Kasumi-1 (cell line): ENCODE results near the gene CATSPERE.
A peak's percentile ranks its signal among the peaks of the same experiment; 100 is the strongest.
"Not testable (repeated sequence)": the region's sequence is repeated elsewhere in the genome, so short reads cannot be mapped to it uniquely, and the experiment has no call there.

Experiments used
- DNase-seq, 2 experiments: peaks; one replicate each; lab custom pipeline; 2025; lab: John Stamatoyannopoulos, UW

Gene CATSPERE

GRCh38 chr1:244633140-244633539 is 172.1 kb downstream of the CATSPERE start:
- DNase-seq = no peak

- DNase-seq = peak in 1 of 2 experiments; percentile 15
These were observed 173.5 kb downstream of the CATSPERE start for GRCh38 chr1:244634546-244634945.

- no peak for DNase-seq
These were observed 175.6 kb downstream of the CATSPERE start for GRCh38 chr1:244636488-244637259.

- no peak for DNase-seq
These were observed 178.5 kb downstream of the CATSPERE start for GRCh38 chr1:244639561-244639960.

GRCh38 chr1:244640917-244641316 is 179.8 kb downstream of the CATSPERE start:
- no peak for DNase-seq

GRCh38 chr1:244642526-244642925 is 181.5 kb downstream of the CATSPERE start:
- no peak for DNase-seq

- no peak for DNase-seq
These were observed 181.9 kb downstream of the CATSPERE start for GRCh38 chr1:244642988-244643387.

- no peak for DNase-seq
These were observed 184.3 kb downstream of the CATSPERE start for GRCh38 chr1:244645414-244645813.

GRCh38 chr1:244645890-244646289 is 184.8 kb downstream of the CATSPERE start:
- DNase-seq = no peak

GRCh38 chr1:244647819-244648218 is 186.7 kb downstream of the CATSPERE start:
- DNase-seq = no peak

- peak in 1 of 2 experiments; percentile 39 for DNase-seq
These were observed 191.0 kb downstream of the CATSPERE start for GRCh38 chr1:244651956-244652622.

- peak; percentile 98 for DNase-seq
These were observed 191.8 kb downstream of the CATSPERE start, which contains the start of gene DESI2 for GRCh38 chr1:244652623-244653438. DESI2 (plus strand) TSS chr1:244653126; CDS start chr1:244653314, 188 bp downstream.

GRCh38 chr1:244653439-244654107 is 192.5 kb downstream of the CATSPERE start:
- peak in 1 of 2 experiments; percentile 33 for DNase-seq

- DNase-seq = peak in 1 of 2 experiments; percentile 36
These were observed 193.3 kb downstream of the CATSPERE start for GRCh38 chr1:244654108-244655038.

- DNase-seq = no peak
These were observed 194.1 kb downstream of the CATSPERE start for GRCh38 chr1:244655186-244655585.

- DNase-seq = no peak
These were observed 196.3 kb downstream of the CATSPERE start for GRCh38 chr1:244657421-244657820.

- DNase-seq = no peak
These were observed 198.6 kb downstream of the CATSPERE start for GRCh38 chr1:244659694-244660093.

GRCh38 chr1:244660595-244660994 is 199.5 kb downstream of the CATSPERE start:
- no peak for DNase-seq

GRCh38 chr1:244661569-244662312 is 200.7 kb downstream of the CATSPERE start:
- DNase-seq = not testable (repeated sequence)

- no peak for DNase-seq
These were observed 201.5 kb downstream of the CATSPERE start for GRCh38 chr1:244662599-244662998.
